DND-41 (cell line): Measurements from ENCODE around the gene LIF.

ENCODE experiments used
- EZH2 ChIP-seq: IDR thresholded peaks from 3 replicates; pipeline ENCODE4 v1.6.1; 2012; ENCODE audit warnings: borderline replicate concordance, low read depth, mild to moderate bottlenecking, moderate library complexity, low read length, inconsistent platforms; ENCODE audit not compliant: severe bottlenecking
- TF ChIP-seq, protein P1 (sequence below): IDR thresholded peaks from 2 replicates; pipeline ENCODE4 v1.5.1; 2012; ENCODE audit warnings: borderline replicate concordance, low read length, moderate library complexity, mild to moderate bottlenecking; ENCODE audit not compliant: poor library complexity, severe bottlenecking; ENCODE audit errors: extremely low read depth

DNA sequence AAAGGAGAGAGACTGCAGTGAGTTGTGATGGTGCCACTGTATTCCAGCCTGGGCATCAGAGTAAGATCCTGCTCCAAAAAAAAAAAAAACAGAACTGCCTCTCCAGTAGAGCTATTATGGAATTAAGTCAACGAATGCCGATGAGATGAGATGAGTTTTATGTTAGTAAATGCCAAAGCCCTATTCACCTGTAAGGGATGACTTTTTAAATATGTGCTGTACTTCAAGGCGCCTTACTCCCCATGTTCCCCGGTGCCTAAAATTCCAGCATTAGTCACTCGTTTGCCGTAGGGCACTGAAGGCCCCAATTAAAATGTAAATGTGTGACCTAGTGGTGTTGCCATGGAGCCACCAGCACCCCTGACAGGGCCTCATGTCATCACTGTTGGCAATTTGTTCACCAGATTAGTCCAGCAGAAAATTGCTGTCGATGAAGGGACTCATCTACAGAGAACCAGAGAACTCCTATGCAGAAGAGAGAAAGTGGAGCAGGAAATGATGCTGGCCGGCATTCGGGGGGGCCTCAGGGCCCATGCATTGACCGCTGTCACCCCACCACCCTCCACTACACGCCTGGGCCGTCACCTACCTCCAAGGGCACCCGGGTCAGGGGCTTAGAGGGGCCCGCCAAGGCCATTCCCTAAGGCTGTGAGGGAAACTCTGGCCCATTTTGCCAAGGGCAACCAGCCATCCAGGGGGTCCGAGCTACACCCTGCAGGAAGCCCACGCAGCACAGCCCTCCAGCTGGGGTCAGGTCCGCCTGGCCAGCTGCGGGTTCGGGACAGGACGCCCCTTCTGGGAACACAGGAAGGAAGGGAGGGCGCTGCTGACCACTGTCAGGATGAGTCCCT, 17.8 kb downstream of the LIF start:
- TF ChIP-seq, protein P1, sequence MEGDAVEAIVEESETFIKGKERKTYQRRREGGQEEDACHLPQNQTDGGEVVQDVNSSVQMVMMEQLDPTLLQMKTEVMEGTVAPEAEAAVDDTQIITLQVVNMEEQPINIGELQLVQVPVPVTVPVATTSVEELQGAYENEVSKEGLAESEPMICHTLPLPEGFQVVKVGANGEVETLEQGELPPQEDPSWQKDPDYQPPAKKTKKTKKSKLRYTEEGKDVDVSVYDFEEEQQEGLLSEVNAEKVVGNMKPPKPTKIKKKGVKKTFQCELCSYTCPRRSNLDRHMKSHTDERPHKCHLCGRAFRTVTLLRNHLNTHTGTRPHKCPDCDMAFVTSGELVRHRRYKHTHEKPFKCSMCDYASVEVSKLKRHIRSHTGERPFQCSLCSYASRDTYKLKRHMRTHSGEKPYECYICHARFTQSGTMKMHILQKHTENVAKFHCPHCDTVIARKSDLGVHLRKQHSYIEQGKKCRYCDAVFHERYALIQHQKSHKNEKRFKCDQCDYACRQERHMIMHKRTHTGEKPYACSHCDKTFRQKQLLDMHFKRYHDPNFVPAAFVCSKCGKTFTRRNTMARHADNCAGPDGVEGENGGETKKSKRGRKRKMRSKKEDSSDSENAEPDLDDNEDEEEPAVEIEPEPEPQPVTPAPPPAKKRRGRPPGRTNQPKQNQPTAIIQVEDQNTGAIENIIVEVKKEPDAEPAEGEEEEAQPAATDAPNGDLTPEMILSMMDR: no peak
- no peak for TF ChIP-seq EZH2
